ENCODE measurements around the gene ADAMTS3.

Gene ADAMTS3

DNA sequence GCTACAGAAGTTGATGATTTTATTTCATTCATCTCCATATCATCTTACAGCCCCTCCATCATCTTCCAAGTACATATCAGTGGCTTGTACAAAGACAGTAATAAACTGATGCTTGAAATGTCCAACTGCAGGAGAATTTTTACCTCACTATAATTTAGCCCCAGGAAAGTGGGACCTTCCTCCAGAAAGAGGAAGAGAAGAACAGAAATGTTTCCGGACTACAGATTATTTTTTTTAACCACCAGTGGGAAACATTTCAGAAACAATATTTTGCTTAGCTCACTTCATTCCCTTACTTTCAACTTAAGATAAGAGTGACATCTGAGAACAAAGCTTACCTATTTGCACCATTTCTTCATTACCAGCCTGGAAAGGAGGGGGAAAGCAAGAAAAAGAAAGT lies 2.0 kb downstream of the ADAMTS3 start:
- TF ChIP-seq CTCF (IDR thresholded peaks at IDR 0.05; ENCODE audit: insufficient read depth, low read depth, low read length, missing control alignments) = no peak
- no peak overlapping the region for H3K4me3 ChIP-seq (ENCODE audit: low read length)
- no peak for DNase-seq (ENCODE audit: low read depth)

- no peak overlapping the region for H3K4me3 ChIP-seq (ENCODE audit: low read length)
- TF ChIP-seq CTCF (IDR thresholded peaks at IDR 0.05; ENCODE audit: insufficient read depth, low read depth, low read length, missing control alignments) = no peak
- no peak for DNase-seq (ENCODE audit: low read depth)
These were observed 2.5 kb downstream of the ADAMTS3 start for GRCh38 chr4:72566464-72566972.

DNA sequence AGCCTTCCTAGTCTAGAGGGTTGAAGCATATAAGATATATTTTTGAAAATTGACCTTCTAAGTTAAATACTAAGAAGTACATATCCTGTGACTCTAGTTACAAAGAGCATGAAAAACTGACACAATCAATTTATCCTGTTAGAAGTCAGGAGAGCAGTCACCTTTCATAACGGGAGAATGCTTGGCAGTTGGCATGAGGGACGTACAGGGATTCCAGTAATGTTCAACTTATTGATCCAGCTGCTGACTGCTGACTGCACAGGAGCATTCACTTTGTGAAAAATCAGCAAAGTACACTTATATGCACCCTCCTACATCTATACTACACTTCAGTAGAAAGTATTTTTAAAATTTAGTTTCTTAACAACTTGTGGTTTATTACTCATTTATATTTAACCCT lies 4.2 kb downstream of the ADAMTS3 start:
- no peak for DNase-seq (ENCODE audit: low read depth)
- no peak for TF ChIP-seq CTCF (IDR thresholded peaks at IDR 0.05; ENCODE audit: insufficient read depth, low read depth, low read length, missing control alignments)
- H3K4me3 ChIP-seq (ENCODE audit: low read length) = no peak overlapping the region

GRCh38 chr4:72564184-72564583 lies 4.8 kb downstream of the ADAMTS3 start:
- peak; percentile 97 for DNase-seq (ENCODE audit: low read depth)
- H3K4me3 ChIP-seq (ENCODE audit: low read length) = no peak overlapping the region
- TF ChIP-seq CTCF (IDR thresholded peaks at IDR 0.05; ENCODE audit: insufficient read depth, low read depth, low read length, missing control alignments) = no peak

- H3K4me3 ChIP-seq (ENCODE audit: low read length) = no peak overlapping the region
- peak; percentile 6 for DNase-seq (ENCODE audit: low read depth)
- TF ChIP-seq CTCF (IDR thresholded peaks at IDR 0.05; ENCODE audit: insufficient read depth, low read depth, low read length, missing control alignments) = no peak
These were observed 10.4 kb downstream of the ADAMTS3 start for GRCh38 chr4:72558655-72559054.

DNA sequence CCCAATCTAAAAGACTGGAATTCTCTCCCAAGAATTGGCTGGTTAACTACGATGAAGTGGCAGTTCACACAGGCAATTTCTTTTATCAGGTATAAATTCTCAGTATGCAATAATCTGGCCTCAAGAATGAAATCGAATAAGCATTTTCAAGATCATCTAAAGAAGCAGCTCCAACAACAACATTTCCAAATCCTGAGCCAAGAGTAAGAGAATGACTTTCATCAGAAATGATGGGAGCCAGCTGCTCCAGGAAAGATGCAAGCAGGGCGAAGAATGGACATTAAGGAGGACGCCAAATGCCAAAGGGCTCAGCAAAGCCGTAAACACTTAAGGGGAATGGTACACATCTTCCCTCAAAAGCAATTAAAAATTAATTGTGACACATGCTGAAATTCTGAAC lies 12.0 kb downstream of the ADAMTS3 start:
- no peak for DNase-seq (ENCODE audit: low read depth)
- no peak for TF ChIP-seq CTCF (IDR thresholded peaks at IDR 0.05; ENCODE audit: insufficient read depth, low read depth, low read length, missing control alignments)
- no peak overlapping the region for H3K4me3 ChIP-seq (ENCODE audit: low read length)

GRCh38 chr4:72555377-72555831 lies 13.6 kb downstream of the ADAMTS3 start:
- no peak overlapping the region for H3K4me3 ChIP-seq (ENCODE audit: low read length)
- DNase-seq (ENCODE audit: low read depth) = no peak
- no peak for TF ChIP-seq CTCF (IDR thresholded peaks at IDR 0.05; ENCODE audit: insufficient read depth, low read depth, low read length, missing control alignments)

All from epithelial cell of esophagus (primary cell).